HEK293 (cell line): Measurements from ENCODE around the gene FRAS1.

ENCODE experiments used
- CTCF ChIA-PET: fragments of 350-600 bp; formaldehyde crosslinking; extraction: SDS; loops from one replicate; lab custom pipeline; 2021; ENCODE audit warnings: antibody characterized with exemption; lab: Yijun Ruan, JAX
- POLR2A ChIA-PET: fragments of 300-600 bp; formaldehyde crosslinking; extraction: SDS; loops from one replicate; lab custom pipeline; 2020; ENCODE audit warnings: antibody characterized with exemption, inconsistent platforms; lab: Yijun Ruan, JAX
- H3K27ac ChIP-seq: fragments of 200-500 bp; sonication (Bioruptor generic); 2 replicates; pipeline ENCODE4 v1.5.1; 2014; ENCODE audit warnings: low read depth, low read length, control low read depth, inconsistent platforms; ENCODE audit errors: extremely low read depth
- H3K36me3 ChIP-seq, 2 experiments: fragments of 200-500 bp in 1 of 2; sonication (Bioruptor generic) in 1 of 2; 1 replicate in 1 of 2; 2 replicates in 1 of 2; pipeline ENCODE4 v1.5.1; 2014 to 2017; ENCODE audit warnings: inconsistent platforms in 2 of 2, low read length in 2 of 2; ENCODE audit not compliant: control insufficient read depth in 2 of 2, insufficient read depth in 1 of 2
- H3K4me1 ChIP-seq: fragments of 200-500 bp; sonication (Bioruptor generic); 2 replicates; pipeline ENCODE4 v1.5.1; 2014; ENCODE audit warnings: mild to moderate bottlenecking, low read length, inconsistent platforms; ENCODE audit not compliant: control insufficient read depth, insufficient read depth
- H3K4me3 ChIP-seq: 2 replicates; pipeline ENCODE4 v1.5.1; 2011; ENCODE audit warnings: low read depth, mild to moderate bottlenecking, control low read depth, low read length, moderate library complexity
- H3K9me3 ChIP-seq: fragments of 200-500 bp; sonication (Bioruptor generic); 2 replicates; pipeline ENCODE4 v1.5.1; 2014; ENCODE audit warnings: low read depth, low read length, inconsistent platforms; ENCODE audit not compliant: control insufficient read depth, insufficient read depth
- OSR2 ChIP-seq: fragments of 450-650 bp; formaldehyde crosslinking; IDR thresholded peaks from 2 replicates; pipeline ENCODE4 v1.5.1; 2016; ENCODE audit warnings: missing biosample characterization, missing genetic modification characterization
- OVOL3 ChIP-seq: fragments of 450-650 bp; formaldehyde crosslinking; IDR thresholded peaks from 2 replicates; pipeline ENCODE4 v1.5.1; 2016; ENCODE audit warnings: missing biosample characterization, missing genetic modification characterization
- SALL2 ChIP-seq: fragments of 450-650 bp; formaldehyde crosslinking; IDR thresholded peaks from 2 replicates; pipeline ENCODE4 v1.5.0; 2017; ENCODE audit warnings: missing biosample characterization, mild to moderate bottlenecking, missing genetic modification characterization, borderline replicate concordance
- SCRT1 ChIP-seq: fragments of 450-650 bp; formaldehyde crosslinking; IDR thresholded peaks from 2 replicates; pipeline ENCODE4 v1.5.1; 2016; ENCODE audit warnings: missing biosample characterization, missing genetic modification characterization, borderline replicate concordance
- SETDB1 ChIP-seq: IDR thresholded peaks from one replicate; pipeline ENCODE4 v1.6.1; 2017; ENCODE audit warnings: mild to moderate bottlenecking, low read length, moderate library complexity, mixed read lengths; ENCODE audit not compliant: insufficient read length
- SP7 ChIP-seq: fragments of 450-650 bp; formaldehyde crosslinking; IDR thresholded peaks from 2 replicates; pipeline ENCODE4 v1.5.1; 2016; ENCODE audit warnings: missing biosample characterization, missing genetic modification characterization
- ZBTB10 ChIP-seq: fragments of 450-650 bp; formaldehyde crosslinking; IDR thresholded peaks from 2 replicates; pipeline ENCODE4 v1.5.1; 2016; ENCODE audit warnings: missing biosample characterization, missing genetic modification characterization
- ZBTB7A ChIP-seq: fragments of 450-650 bp; formaldehyde crosslinking; IDR thresholded peaks from 2 replicates; pipeline ENCODE4 v1.5.1; 2016; ENCODE audit warnings: low read depth, missing biosample characterization, missing genetic modification characterization
- ZFP41 ChIP-seq: fragments of 450-650 bp; formaldehyde crosslinking; IDR thresholded peaks from 2 replicates; pipeline ENCODE4 v1.5.1; 2016; ENCODE audit warnings: missing biosample characterization, missing genetic modification characterization, borderline replicate concordance
- ZNF146 ChIP-seq: fragments of 450-650 bp; formaldehyde crosslinking; IDR thresholded peaks from 2 replicates; pipeline ENCODE4 v1.5.1; 2016; ENCODE audit warnings: missing biosample characterization, missing genetic modification characterization
- ZNF19 ChIP-seq: fragments of 450-650 bp; formaldehyde crosslinking; IDR thresholded peaks from 2 replicates; pipeline ENCODE4; 2016; ENCODE audit warnings: missing biosample characterization, missing genetic modification characterization, low read depth
- ZNF211 ChIP-seq: fragments of 450-650 bp; formaldehyde crosslinking; IDR thresholded peaks from 2 replicates; pipeline ENCODE4 v1.5.1; 2016; ENCODE audit warnings: low read depth, missing biosample characterization, missing genetic modification characterization
- ZNF23 ChIP-seq: fragments of 450-650 bp; formaldehyde crosslinking; IDR thresholded peaks from 2 replicates; pipeline ENCODE4 v1.5.1; 2016; ENCODE audit warnings: missing biosample characterization, missing genetic modification characterization, borderline replicate concordance
- ZNF324 ChIP-seq: fragments of 450-650 bp; formaldehyde crosslinking; IDR thresholded peaks from 2 replicates; pipeline ENCODE4 v1.5.1; 2016; ENCODE audit warnings: missing biosample characterization, missing genetic modification characterization
- ZNF37A ChIP-seq: fragments of 450-650 bp; IDR thresholded peaks from 2 replicates; pipeline ENCODE4 v1.5.1; 2018; ENCODE audit warnings: missing biosample characterization, missing genetic modification characterization
- ZNF391 ChIP-seq: fragments of 450-650 bp; formaldehyde crosslinking; IDR thresholded peaks from 2 replicates; pipeline ENCODE4 v1.5.1; 2016; ENCODE audit warnings: low read depth, missing biosample characterization, missing genetic modification characterization, borderline replicate concordance
- ZNF426 ChIP-seq: fragments of 450-650 bp; formaldehyde crosslinking; IDR thresholded peaks from 2 replicates; pipeline ENCODE4 v1.5.1; 2017; ENCODE audit warnings: missing biosample characterization, missing genetic modification characterization, mild to moderate bottlenecking, inconsistent platforms, moderate library complexity
- ZNF555 ChIP-seq: fragments of 450-650 bp; formaldehyde crosslinking; conservative IDR thresholded peaks from 2 replicates; pipeline ENCODE4 v1.5.1; 2017; ENCODE audit warnings: missing biosample characterization, mild to moderate bottlenecking, missing genetic modification characterization, inconsistent platforms
- ZNF664 ChIP-seq: fragments of 450-650 bp; formaldehyde crosslinking; IDR thresholded peaks from 2 replicates; pipeline ENCODE4 v1.5.1; 2016; ENCODE audit warnings: missing biosample characterization, missing genetic modification characterization
- ZNF776 ChIP-seq: fragments of 450-650 bp; formaldehyde crosslinking; IDR thresholded peaks from 2 replicates; pipeline ENCODE4 v1.5.0; 2017; ENCODE audit warnings: missing biosample characterization, missing genetic modification characterization, borderline replicate concordance
- ZNF777 ChIP-seq: fragments of 450-650 bp; formaldehyde crosslinking; IDR thresholded peaks from 2 replicates; pipeline ENCODE4 v1.5.1; 2017; ENCODE audit warnings: missing biosample characterization, missing genetic modification characterization, borderline replicate concordance
- TF ChIP-seq, protein P1 (sequence below): fragments of 450-650 bp; formaldehyde crosslinking; IDR thresholded peaks from 2 replicates; pipeline ENCODE4 v1.5.1; 2016; ENCODE audit warnings: missing biosample characterization, missing genetic modification characterization
- TF ChIP-seq, protein P2 (sequence below): fragments of 450-650 bp; formaldehyde crosslinking; IDR thresholded peaks from 2 replicates; pipeline ENCODE4 v1.5.1; 2016; ENCODE audit warnings: missing biosample characterization, missing genetic modification characterization

The FRAS1 gene

GRCh38 chr4:78355306-78355705, 298.2 kb downstream of the FRAS1 start:
- H3K36me3 ChIP-seq: no peaks in the 10 kb centered on the region
- no peaks in the 10 kb centered on the region for H3K4me1 ChIP-seq
- no peaks in the 10 kb centered on the region for H3K9me3 ChIP-seq
- ChIA-PET CTCF (no interaction called here), POLR2A (no interaction called here)
- no peak overlapping the region for H3K4me3 ChIP-seq
- TF ChIP-seq ZNF391: no peak
- TF ChIP-seq SALL2: no peak
- H3K27ac ChIP-seq: no peak overlapping the region

DNA sequence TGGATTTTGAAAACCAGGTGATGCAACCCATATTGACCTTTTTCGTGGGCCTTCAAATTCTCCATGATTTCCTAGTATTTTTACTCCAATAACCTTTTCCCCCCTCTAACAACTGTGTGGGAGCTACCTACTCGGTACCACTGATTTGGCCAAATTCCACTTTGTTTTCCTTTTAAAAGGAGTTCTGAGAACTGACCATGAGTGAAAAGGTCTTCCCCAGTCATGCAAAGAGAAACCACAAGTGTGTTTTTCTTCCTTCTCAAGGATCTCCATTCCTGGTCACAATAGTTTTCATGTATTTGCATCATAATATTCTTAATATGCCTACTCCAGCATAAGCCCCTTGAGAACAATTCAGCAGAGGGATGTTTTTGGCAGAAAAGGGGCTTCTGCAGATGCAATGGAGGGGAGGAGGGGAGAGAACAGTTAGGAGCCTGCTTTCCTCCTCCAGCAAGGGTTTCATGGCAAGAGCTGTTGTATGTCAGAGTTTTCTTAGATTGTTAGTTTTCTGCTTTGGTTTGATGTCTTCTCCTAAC, 299.2 kb downstream of the FRAS1 start:
- ChIA-PET POLR2A (no interaction called here), CTCF (no interaction called here)
- no peak overlapping the region for H3K4me3 ChIP-seq
- no peak overlapping the region for H3K27ac ChIP-seq
- no peaks in the 10 kb centered on the region for H3K36me3 ChIP-seq
- no peaks in the 10 kb centered on the region for H3K9me3 ChIP-seq
- no peaks in the 10 kb centered on the region for H3K4me1 ChIP-seq
- TF ChIP-seq ZNF426 (tag by site-specific recombination) (no peak), ZNF146 (tag by site-specific recombination) (no peak), OSR2 (tag by site-specific recombination) (no peak), ZNF555 (tag by site-specific recombination) (no peak), ZBTB7A (no peak), ZNF19 (tag by site-specific recombination) (no peak), ZBTB10 (no peak), ZFP41 (tag by site-specific recombination) (no peak), ZNF324 (tag by site-specific recombination) (no peak)
- TF ChIP-seq, protein P1, sequence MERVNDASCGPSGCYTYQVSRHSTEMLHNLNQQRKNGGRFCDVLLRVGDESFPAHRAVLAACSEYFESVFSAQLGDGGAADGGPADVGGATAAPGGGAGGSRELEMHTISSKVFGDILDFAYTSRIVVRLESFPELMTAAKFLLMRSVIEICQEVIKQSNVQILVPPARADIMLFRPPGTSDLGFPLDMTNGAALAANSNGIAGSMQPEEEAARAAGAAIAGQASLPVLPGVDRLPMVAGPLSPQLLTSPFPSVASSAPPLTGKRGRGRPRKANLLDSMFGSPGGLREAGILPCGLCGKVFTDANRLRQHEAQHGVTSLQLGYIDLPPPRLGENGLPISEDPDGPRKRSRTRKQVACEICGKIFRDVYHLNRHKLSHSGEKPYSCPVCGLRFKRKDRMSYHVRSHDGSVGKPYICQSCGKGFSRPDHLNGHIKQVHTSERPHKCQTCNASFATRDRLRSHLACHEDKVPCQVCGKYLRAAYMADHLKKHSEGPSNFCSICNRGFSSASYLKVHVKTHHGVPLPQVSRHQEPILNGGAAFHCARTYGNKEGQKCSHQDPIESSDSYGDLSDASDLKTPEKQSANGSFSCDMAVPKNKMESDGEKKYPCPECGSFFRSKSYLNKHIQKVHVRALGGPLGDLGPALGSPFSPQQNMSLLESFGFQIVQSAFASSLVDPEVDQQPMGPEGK (tag by site-specific recombination): no peak
- TF ChIP-seq, protein P2, sequence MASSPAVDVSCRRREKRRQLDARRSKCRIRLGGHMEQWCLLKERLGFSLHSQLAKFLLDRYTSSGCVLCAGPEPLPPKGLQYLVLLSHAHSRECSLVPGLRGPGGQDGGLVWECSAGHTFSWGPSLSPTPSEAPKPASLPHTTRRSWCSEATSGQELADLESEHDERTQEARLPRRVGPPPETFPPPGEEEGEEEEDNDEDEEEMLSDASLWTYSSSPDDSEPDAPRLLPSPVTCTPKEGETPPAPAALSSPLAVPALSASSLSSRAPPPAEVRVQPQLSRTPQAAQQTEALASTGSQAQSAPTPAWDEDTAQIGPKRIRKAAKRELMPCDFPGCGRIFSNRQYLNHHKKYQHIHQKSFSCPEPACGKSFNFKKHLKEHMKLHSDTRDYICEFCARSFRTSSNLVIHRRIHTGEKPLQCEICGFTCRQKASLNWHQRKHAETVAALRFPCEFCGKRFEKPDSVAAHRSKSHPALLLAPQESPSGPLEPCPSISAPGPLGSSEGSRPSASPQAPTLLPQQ: no peak

GRCh38 chr4:78357122-78357521, 300.0 kb downstream of the FRAS1 start:
- Histone ChIP-seq H3K4me3 (no peak overlapping the region), H3K36me3 (no peaks in the 10 kb centered on the region), H3K9me3 (no peaks in the 10 kb centered on the region), H3K4me1 (no peaks in the 10 kb centered on the region; the same call in 1 of the 2 replicates), H3K27ac (no peak overlapping the region)
- POLR2A ChIA-PET: no interaction called here
- CTCF ChIA-PET: no interaction called here
- TF ChIP-seq SETDB1 (no peak), SALL2 (no peak), ZNF777 (tag by site-specific recombination) (no peak), SCRT1 (tag by site-specific recombination) (no peak), ZNF23 (tag by site-specific recombination) (no peak), ZNF37A (tag by site-specific recombination) (no peak), ZNF211 (tag by site-specific recombination) (no peak), ZNF664 (no peak), SP7 (tag by site-specific recombination) (no peak), OVOL3 (no peak), OSR2 (tag by site-specific recombination) (no peak), ZNF776 (tag by site-specific recombination) (no peak)
